Panc1 (cell line): ENCODE results near the gene TFAM. TPM values are rescaled to one million over a fixed set of nuclear protein-coding genes. Genes with fewer than 3 reads are reported as not detected.

ENCODE experiments used
- ATAC-seq: fragments of 200-7000 bp; cut with Tn5 transposase; 2 replicates; pipeline ENCODE4 v1.9.1; 2020; ENCODE audit warnings: mild to moderate bottlenecking, moderate library complexity
- BruUV-seq: library from RNA; stranded (reverse); fragments of 400-500 nt; replicated peaks from 2 replicates; lab custom pipeline; 2021; lab: Mats Ljungman, UMichigan
- CTCF ChIA-PET: fragments of 300-600 bp; sonication (Branson Sonifier 250); formaldehyde crosslinking; loops from one replicate; lab custom pipeline; 2022; ENCODE audit warnings: antibody characterized with exemption; lab: Charles Lee
- POLR2A ChIA-PET: fragments of 300-600 bp; sonication (Branson Sonifier 250); formaldehyde crosslinking; loops from one replicate; lab custom pipeline; 2022; ENCODE audit warnings: antibody characterized with exemption; lab: Charles Lee
- DNase-seq: peaks from one replicate; pipeline ENCODE4 v3.0.0-alpha.2; 2010; ENCODE audit warnings: low read depth, low spot score
- H3K27ac ChIP-seq: 2 replicates; pipeline ENCODE4 v1.5.1; 2011; ENCODE audit warnings: mild to moderate bottlenecking, low read length, inconsistent platforms
- H3K27me3 ChIP-seq: fragments of 200-500 bp; sonication (Bioruptor generic); 2 replicates; pipeline ENCODE4 v1.6.0; 2014; ENCODE audit warnings: low read length, inconsistent platforms; ENCODE audit not compliant: control insufficient read depth, insufficient read depth
- H3K36me3 ChIP-seq: fragments of 200-500 bp; sonication (Bioruptor generic); 2 replicates; pipeline ENCODE4 v1.5.1; 2014; ENCODE audit warnings: inconsistent platforms, mild to moderate bottlenecking, low read length, moderate library complexity; ENCODE audit not compliant: control insufficient read depth, insufficient read depth
- H3K4me1 ChIP-seq: 2 replicates; pipeline ENCODE4 v1.5.1; 2011; ENCODE audit warnings: inconsistent platforms, mild to moderate bottlenecking, low read length, moderate library complexity; ENCODE audit not compliant: control insufficient read depth, insufficient read depth
- H3K4me3 ChIP-seq, 2 experiments: 2 replicates each; pipeline ENCODE4 v1.5.1; 2011 to 2012; ENCODE audit warnings: low read depth in 2 of 2, low read length in 2 of 2, mild to moderate bottlenecking in 2 of 2, inconsistent platforms in 1 of 2, moderate library complexity in 1 of 2
- H3K9me3 ChIP-seq: fragments of 200-500 bp; sonication (Bioruptor generic); 2 replicates; pipeline ENCODE4 v1.5.1; 2014; ENCODE audit warnings: low read depth, mild to moderate bottlenecking, inconsistent platforms, low read length, moderate library complexity; ENCODE audit not compliant: control insufficient read depth, insufficient read depth
- POLR2AphosphoS5 ChIP-seq: IDR thresholded peaks from 2 replicates; pipeline ENCODE4 v1.6.1; 2012; ENCODE audit warnings: mild to moderate bottlenecking, low read depth, low read length, moderate library complexity
- SIN3A ChIP-seq: IDR thresholded peaks from 2 replicates; pipeline ENCODE4 v1.6.1; 2012; ENCODE audit warnings: low read depth, mild to moderate bottlenecking, low read length, moderate library complexity, borderline replicate concordance; ENCODE audit not compliant: insufficient read depth
- TCF7L2 ChIP-seq: IDR thresholded peaks from 2 replicates; pipeline ENCODE4 v1.6.1; 2011; ENCODE audit warnings: mild to moderate bottlenecking, low read depth, low read length, inconsistent platforms
- in situ Hi-C: cut with HindIII; loops from 2 replicates; pipeline ENCODE4 v1.10.0; 2016; ENCODE audit warnings: low sequenced_read_pairs, low pct_unique_long_range_greater_than_20kb
- intact Hi-C: fragments of 100-400 bp; cut with micrococcal nuclease; formaldehyde crosslinking; loops from one replicate; pipeline ENCODE4 v1.10.0; 2022; ENCODE audit not compliant: unreplicated experiment
- total RNA-seq: library from RNA; stranded (reverse); gene quantifications from one replicate; pipeline ENCODE4 v1.2.1, GENCODE V29; 2021; ENCODE audit not compliant: unreplicated experiment
- TF ChIP-seq, protein P1 (sequence below): fragments of 450-650 bp; IDR thresholded peaks from 2 replicates; pipeline ENCODE4 v1.5.1; 2017; ENCODE audit warnings: mild to moderate bottlenecking
- TF ChIP-seq, protein P2 (sequence below), 2 experiments: IDR thresholded peaks; 2 replicates each; pipeline ENCODE4 v1.6.1; 2011 to 2012; ENCODE audit warnings: low read depth in 2 of 2, control low read depth in 1 of 2, low read length in 1 of 2, mild to moderate bottlenecking in 1 of 2, moderate library complexity in 1 of 2; ENCODE audit not compliant: insufficient read depth in 1 of 2

TFAM gene
- total RNA-seq, 1 experiment from 2014 or later, result 78.2 TPM

DNA sequence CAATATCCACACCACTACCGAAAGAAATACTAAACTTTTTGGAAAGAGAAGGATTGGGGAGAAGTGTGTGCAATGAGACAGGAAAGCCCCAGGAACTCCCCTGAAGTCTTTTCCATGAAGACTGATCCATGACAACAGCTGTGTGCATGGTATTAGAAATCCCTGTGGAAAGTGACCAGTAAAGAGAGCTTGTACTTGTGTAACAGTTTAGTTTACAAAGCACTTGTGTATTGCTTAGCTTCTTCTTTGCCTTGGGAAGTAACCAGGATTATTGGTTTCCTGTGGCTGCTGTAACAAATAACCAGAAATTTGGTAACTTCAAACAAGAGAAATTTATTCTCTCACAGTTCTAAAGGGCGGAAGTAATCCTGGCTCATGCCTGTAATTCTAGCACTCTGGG lies 18.8 kb downstream of the TFAM start:
- POLR2A ChIA-PET, result no interaction called here
- in situ Hi-C loops (no loop called here), intact Hi-C loops (no loop called here)
- Histone ChIP-seq H3K36me3 (no peaks in the 10 kb centered on the region), H3K4me1 (no peaks in the 10 kb centered on the region), H3K9me3 (no peaks in the 10 kb centered on the region), H3K4me3 (no peak overlapping the region), H3K27me3 (no peaks in the 10 kb centered on the region), H3K27ac (no peak overlapping the region)
- BruUV-seq, result no TSS peak
- no peak for DNase-seq
- CTCF ChIA-PET, result no interaction called here
- ATAC-seq, result no peak
- TF ChIP-seq, protein P1, sequence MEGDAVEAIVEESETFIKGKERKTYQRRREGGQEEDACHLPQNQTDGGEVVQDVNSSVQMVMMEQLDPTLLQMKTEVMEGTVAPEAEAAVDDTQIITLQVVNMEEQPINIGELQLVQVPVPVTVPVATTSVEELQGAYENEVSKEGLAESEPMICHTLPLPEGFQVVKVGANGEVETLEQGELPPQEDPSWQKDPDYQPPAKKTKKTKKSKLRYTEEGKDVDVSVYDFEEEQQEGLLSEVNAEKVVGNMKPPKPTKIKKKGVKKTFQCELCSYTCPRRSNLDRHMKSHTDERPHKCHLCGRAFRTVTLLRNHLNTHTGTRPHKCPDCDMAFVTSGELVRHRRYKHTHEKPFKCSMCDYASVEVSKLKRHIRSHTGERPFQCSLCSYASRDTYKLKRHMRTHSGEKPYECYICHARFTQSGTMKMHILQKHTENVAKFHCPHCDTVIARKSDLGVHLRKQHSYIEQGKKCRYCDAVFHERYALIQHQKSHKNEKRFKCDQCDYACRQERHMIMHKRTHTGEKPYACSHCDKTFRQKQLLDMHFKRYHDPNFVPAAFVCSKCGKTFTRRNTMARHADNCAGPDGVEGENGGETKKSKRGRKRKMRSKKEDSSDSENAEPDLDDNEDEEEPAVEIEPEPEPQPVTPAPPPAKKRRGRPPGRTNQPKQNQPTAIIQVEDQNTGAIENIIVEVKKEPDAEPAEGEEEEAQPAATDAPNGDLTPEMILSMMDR, result no peak
- TF ChIP-seq, protein P2, sequence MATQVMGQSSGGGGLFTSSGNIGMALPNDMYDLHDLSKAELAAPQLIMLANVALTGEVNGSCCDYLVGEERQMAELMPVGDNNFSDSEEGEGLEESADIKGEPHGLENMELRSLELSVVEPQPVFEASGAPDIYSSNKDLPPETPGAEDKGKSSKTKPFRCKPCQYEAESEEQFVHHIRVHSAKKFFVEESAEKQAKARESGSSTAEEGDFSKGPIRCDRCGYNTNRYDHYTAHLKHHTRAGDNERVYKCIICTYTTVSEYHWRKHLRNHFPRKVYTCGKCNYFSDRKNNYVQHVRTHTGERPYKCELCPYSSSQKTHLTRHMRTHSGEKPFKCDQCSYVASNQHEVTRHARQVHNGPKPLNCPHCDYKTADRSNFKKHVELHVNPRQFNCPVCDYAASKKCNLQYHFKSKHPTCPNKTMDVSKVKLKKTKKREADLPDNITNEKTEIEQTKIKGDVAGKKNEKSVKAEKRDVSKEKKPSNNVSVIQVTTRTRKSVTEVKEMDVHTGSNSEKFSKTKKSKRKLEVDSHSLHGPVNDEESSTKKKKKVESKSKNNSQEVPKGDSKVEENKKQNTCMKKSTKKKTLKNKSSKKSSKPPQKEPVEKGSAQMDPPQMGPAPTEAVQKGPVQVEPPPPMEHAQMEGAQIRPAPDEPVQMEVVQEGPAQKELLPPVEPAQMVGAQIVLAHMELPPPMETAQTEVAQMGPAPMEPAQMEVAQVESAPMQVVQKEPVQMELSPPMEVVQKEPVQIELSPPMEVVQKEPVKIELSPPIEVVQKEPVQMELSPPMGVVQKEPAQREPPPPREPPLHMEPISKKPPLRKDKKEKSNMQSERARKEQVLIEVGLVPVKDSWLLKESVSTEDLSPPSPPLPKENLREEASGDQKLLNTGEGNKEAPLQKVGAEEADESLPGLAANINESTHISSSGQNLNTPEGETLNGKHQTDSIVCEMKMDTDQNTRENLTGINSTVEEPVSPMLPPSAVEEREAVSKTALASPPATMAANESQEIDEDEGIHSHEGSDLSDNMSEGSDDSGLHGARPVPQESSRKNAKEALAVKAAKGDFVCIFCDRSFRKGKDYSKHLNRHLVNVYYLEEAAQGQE (IDR thresholded peaks at IDR 0.05; ENCODE audit: insufficient read depth in 1 of 2, low read depth in 2 of 2, low read length in 1 of 2), result no peak
- TF ChIP-seq SIN3A (no peak), TCF7L2 (no peak), POLR2AphosphoS5 (no peak)

DNA sequence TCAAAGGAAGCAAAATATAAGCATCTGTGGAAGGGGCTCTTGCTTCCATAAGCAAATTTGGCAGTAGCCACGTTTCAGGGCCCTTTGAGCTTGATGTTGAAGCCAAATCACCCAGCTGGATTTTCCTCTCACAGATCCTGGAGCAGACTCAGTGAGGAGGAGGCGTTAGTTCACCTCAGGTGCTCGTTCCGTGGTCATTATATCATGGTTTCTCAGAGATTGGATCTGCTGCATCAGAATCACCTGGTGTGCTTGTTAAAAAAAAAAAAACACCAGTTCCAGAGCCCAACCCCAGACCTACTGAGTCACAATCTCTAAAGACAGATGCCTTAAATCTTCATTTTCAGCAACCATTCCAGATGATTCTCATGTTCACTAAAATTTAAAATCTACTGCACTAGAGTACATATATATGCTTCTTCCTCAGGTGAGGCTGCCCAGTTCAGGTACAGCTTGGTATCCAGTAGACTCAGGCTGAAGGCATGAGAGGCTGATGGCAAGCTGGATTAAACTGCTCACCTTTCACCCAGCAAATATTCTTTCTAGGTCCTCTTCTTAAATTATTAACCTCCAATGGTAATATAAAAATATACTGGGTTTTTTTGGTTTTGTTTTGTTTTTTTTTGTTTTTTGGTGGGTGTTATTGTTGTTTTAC lies 24.9 kb downstream of the TFAM start:
- no peak for ATAC-seq
- no TSS peak for BruUV-seq
- no peaks in the 10 kb centered on the region for H3K9me3 ChIP-seq
- intact Hi-C loops (no loop called here), in situ Hi-C loops (no loop called here)
- H3K4me1 ChIP-seq, result no peaks in the 10 kb centered on the region
- no peak for DNase-seq
- H3K4me3 ChIP-seq, result no peak overlapping the region
- ChIA-PET CTCF (no interaction called here), POLR2A (interaction anchor here (0.5 kb wide), 1 partner anchor 24 kb away, joined by 3 read pairs; no protein-coding TSS in a partner anchor)
- no peaks in the 10 kb centered on the region for H3K27me3 ChIP-seq
- no peaks in the 10 kb centered on the region for H3K36me3 ChIP-seq
- TF ChIP-seq, protein P2 (IDR thresholded peaks at IDR 0.05; ENCODE audit: insufficient read depth in 1 of 2, low read depth in 2 of 2, low read length in 1 of 2), result no peak
- TF ChIP-seq POLR2AphosphoS5, result no peak
- TF ChIP-seq, protein P1, result no peak
- no peak for TF ChIP-seq SIN3A
- TF ChIP-seq TCF7L2, result no peak
- H3K27ac ChIP-seq, result no peak overlapping the region
